Activated naive CD4-positive, alpha-beta T cell treated with anti-CD3 and anti-CD28 coated beads for 36 hours (primary cell): ENCODE measurements around the gene MEX3A. TPM values are rescaled to one million over a fixed set of nuclear protein-coding genes. Genes with fewer than 3 reads are reported as not detected.
"Not testable (repeated sequence)": the region's sequence is repeated elsewhere in the genome, so short reads cannot be mapped to it uniquely, and the experiment has no call there.

Experiments
- CTCF ChIA-PET: fragments of 350-600 bp; sonication (Branson Sonifier 250); formaldehyde crosslinking; loops from one replicate; lab custom pipeline; 2021; ENCODE audit warnings: antibody characterized with exemption; lab: Charles Lee
- DNase-seq: peaks from one replicate; pipeline ENCODE4 v3.0.0-alpha.2; 2020
- H3K27ac Mint-ChIP-seq: one replicate; pipeline ENCODE4 v1.8.0; 2021; ENCODE audit warnings: mild to moderate bottlenecking, mixed read lengths
- H3K27me3 Mint-ChIP-seq: one replicate; pipeline ENCODE4 v1.8.0; 2021; ENCODE audit warnings: low read depth, mixed read lengths
- H3K36me3 Mint-ChIP-seq: one replicate; pipeline ENCODE4 v1.8.0; 2021; ENCODE audit warnings: low read depth, mixed read lengths
- H3K4me1 Mint-ChIP-seq: one replicate; pipeline ENCODE4 v1.8.0; 2021; ENCODE audit warnings: low read depth, mixed read lengths
- H3K4me3 Mint-ChIP-seq: one replicate; pipeline ENCODE4 v1.8.0; 2021; ENCODE audit warnings: mild to moderate bottlenecking, moderate library complexity, mixed read lengths
- H3K9me3 Mint-ChIP-seq: one replicate; pipeline ENCODE4 v1.8.0; 2021; ENCODE audit warnings: mixed read lengths
- intact Hi-C: fragments of 100-400 bp; cut with micrococcal nuclease; formaldehyde crosslinking; loops from one replicate; pipeline ENCODE4 v1.15.1; 2023
- total RNA-seq, 2 experiments: library from RNA; stranded (reverse); gene quantifications; one replicate each; pipeline ENCODE4 v1.2.3, GENCODE V29; 2021

MEX3A gene
- total RNA-seq, 2 experiments from 2014 or later: 0.22 to 0.36 TPM

GRCh38 chr1:156074661-156075060 is 7.6 kb downstream of the MEX3A start:
- Mint-ChIP-seq H3K27ac (no peak overlapping the region), H3K4me3 (no peak overlapping the region), H3K4me1 (no peaks in the 10 kb centered on the region), H3K36me3 (no peaks in the 10 kb centered on the region), H3K27me3 (no peaks in the 10 kb centered on the region), H3K9me3 (no peaks in the 10 kb centered on the region)
- DNase-seq: no peak
- intact Hi-C loops: no loop called here
- CTCF ChIA-PET: interaction anchor here (0.5 to 1.0 kb wide), 5 partner anchors 8 to 120 kb away, joined by 3 to 5 read pairs (median 3); no protein-coding TSS in a partner anchor

GRCh38 chr1:156073740-156074139 is 8.5 kb downstream of the MEX3A start:
- Mint-ChIP-seq H3K4me3 (no peak overlapping the region), H3K9me3 (no peaks in the 10 kb centered on the region), H3K27me3 (no peaks in the 10 kb centered on the region), H3K36me3 (no peaks in the 10 kb centered on the region), H3K4me1 (no peaks in the 10 kb centered on the region), H3K27ac (no peak overlapping the region)
- intact Hi-C loops: no loop called here
- CTCF ChIA-PET: interaction anchor here (1.3 kb wide), 1 partner anchor 56 kb away, joined by 6 read pairs; no protein-coding TSS in a partner anchor
- DNase-seq: no peak

- Mint-ChIP-seq H3K9me3 (no peaks in the 10 kb centered on the region), H3K4me1 (no peaks in the 10 kb centered on the region), H3K36me3 (no peaks in the 10 kb centered on the region), H3K27me3 (no peaks in the 10 kb centered on the region), H3K27ac (no peak overlapping the region), H3K4me3 (no peak overlapping the region)
- CTCF ChIA-PET: interaction anchor here (1.3 kb wide), 1 partner anchor 57 kb away, joined by 6 read pairs; no protein-coding TSS in a partner anchor
- no peak for DNase-seq
- intact Hi-C loops: no loop called here
Observed at GRCh38 chr1:156073110-156073687, 9.1 kb downstream of the MEX3A start.

DNA sequence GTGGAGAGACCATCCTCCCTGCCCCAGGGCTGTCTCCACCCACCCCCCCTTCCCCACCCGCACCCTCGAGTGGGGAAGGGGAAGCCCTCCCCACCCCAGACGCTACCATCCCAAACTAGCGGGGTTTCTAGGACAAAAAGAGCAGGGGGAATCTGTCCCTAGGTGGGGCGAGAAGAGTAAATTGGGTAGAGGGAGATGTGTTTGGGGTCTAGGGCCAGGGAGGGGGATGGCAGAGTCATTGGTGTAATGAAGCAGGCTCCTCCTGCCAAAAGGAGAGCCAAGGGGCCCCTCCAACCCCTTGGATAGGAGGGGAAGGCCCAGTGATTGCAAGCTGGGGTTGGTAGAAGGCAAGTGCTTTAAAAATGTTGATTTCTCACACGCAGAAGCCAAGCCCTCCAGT is 10.0 kb downstream of the MEX3A start:
- CTCF ChIA-PET: interaction anchor here (1.3 kb wide), 1 partner anchor 58 kb away, joined by 6 read pairs; no protein-coding TSS in a partner anchor
- H3K9me3 Mint-ChIP-seq: no peaks in the 10 kb centered on the region
- no peaks in the 10 kb centered on the region for H3K36me3 Mint-ChIP-seq
- no peaks in the 10 kb centered on the region for H3K4me1 Mint-ChIP-seq
- no peak for DNase-seq
- no peak overlapping the region for H3K27ac Mint-ChIP-seq
- no peaks in the 10 kb centered on the region for H3K27me3 Mint-ChIP-seq
- no peak overlapping the region for H3K4me3 Mint-ChIP-seq
- intact Hi-C loops: no loop called here

DNA sequence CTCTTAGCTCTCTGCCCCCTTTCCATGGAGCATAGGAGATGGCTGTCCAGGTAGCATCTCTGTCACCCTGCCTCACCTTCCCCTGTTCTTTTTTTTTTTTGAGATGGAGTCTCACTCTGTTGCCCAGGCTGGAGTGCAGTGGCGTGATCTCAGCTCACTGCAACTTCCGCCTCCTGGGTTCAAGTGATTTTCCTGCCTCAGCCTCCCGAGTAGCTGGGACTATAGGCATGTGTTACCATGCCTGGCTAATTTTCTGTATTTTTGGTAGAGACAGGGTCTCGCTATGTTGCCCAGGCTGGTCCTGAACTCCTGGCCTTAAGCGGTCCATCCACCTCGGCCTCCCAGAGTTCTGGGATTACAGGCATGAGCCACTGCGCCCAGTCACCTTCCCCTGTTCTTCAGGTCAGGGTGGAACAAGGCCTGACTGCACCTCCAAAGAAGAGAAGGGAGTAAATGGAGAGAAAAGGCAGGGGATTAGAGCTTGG is 10.9 kb downstream of the MEX3A start:
- DNase-seq, intact Hi-C loops, H3K9me3 Mint-ChIP-seq, H3K27ac Mint-ChIP-seq, H3K4me3 Mint-ChIP-seq, H3K27me3 Mint-ChIP-seq, CTCF ChIA-PET, H3K36me3 Mint-ChIP-seq, H3K4me1 Mint-ChIP-seq: not testable (repeated sequence)

DNA sequence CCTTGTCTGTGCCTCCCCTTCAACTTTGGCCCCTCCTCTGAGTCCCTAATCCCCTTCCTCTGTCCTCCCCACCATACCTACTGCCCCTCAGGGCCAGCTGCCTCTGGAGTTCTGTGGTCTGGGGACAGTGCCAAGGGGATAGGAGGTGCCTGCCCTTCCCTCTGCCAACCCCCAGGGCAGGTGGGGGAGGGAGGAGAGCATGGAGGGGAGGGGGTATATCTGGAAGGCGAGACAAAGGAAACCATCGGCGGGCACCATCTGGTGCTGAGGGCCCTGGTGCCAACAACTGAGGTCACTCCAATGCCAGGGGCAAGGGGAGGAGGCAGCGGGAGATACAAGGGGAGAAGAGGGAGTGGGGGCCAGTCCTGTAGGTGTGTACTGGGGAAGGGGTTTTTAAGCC is 11.7 kb downstream of the MEX3A start:
- CTCF ChIA-PET: no interaction called here
- Mint-ChIP-seq H3K27ac (no peak overlapping the region), H3K36me3 (no peaks in the 10 kb centered on the region), H3K9me3 (no peaks in the 10 kb centered on the region), H3K4me1 (peaks cover 4% of the 10 kb centered on the region), H3K4me3 (no peak overlapping the region), H3K27me3 (no peaks in the 10 kb centered on the region)
- no peak for DNase-seq
- intact Hi-C loops: no loop called here

DNA sequence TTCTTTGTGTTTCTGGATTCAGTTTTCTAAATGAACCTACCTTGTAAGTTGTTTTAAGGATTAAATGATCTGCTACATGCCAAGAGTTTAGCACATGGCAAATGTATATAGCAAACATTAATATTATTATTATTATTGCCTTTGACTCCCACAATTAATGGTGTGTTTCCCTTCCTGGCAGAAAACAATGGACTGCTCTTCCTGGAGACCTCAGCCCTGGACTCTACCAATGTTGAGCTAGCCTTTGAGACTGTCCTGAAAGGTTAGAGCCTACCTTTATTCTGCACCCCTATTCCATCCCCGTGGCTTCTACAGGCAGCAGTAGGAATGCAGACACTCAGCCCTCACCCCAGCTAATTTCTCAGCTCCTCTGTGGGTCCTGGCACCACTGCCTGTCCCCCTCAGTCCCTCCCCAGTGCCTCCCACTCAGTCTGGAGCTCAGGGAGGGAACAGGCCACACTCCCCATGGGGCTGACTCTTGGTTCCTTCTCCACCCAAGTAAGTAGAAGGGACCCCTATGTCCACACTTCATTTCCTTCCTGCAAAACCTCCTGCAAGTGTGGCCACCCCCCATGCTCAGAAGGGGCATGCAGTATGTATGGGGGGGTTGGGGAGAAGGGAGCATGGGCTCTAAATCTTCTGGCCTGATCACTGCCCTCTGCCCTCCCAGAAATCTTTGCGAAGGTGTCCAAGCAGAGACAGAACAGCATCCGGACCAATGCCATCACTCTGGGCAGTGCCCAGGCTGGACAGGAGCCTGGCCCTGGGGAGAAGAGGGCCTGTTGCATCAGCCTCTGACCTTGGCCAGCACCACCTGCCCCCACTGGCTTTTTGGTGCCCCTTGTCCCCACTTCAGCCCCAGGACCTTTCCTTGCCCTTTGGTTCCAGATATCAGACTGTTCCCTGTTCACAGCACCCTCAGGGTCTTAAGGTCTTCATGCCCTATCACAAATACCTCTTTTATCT is 12.5 kb downstream of the MEX3A start:
- Mint-ChIP-seq H3K36me3 (no peaks in the 10 kb centered on the region), H3K27ac (no peak overlapping the region), H3K4me3 (no peak overlapping the region), H3K4me1 (peaks cover 11% of the 10 kb centered on the region), H3K9me3 (no peaks in the 10 kb centered on the region), H3K27me3 (no peaks in the 10 kb centered on the region)
- CTCF ChIA-PET: interaction anchor here (0.6 to 1.1 kb wide), 2 partner anchors 16 to 80 kb away, joined by 3 read pairs; partner anchors contain the start of gene UBQLN4
- no peak for DNase-seq
- intact Hi-C loops: no loop called here

DNA sequence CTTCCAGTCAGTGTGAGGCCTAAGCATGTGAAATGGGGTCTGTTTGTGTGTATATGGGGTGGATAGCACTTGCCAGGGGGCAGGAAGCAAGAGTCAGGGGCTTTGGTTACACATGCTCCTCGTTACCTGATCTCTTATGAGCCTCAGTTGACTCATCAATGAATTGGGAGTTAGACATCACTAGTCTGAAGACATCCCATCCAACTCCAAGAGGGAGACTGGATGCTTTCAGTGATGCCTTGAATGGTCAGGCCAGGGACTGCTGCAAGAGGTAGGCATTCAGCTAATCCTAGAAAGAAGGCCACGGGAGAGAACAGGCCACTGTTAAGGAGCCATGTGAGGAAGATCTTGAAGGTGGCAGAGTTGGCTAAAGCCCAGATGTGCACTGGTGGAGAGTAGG is 15.0 kb downstream of the MEX3A start:
- Mint-ChIP-seq H3K36me3 (no peaks in the 10 kb centered on the region), H3K27me3 (no peaks in the 10 kb centered on the region), H3K4me1 (peaks cover 12% of the 10 kb centered on the region), H3K27ac (no peak overlapping the region), H3K4me3 (no peak overlapping the region), H3K9me3 (no peaks in the 10 kb centered on the region)
- intact Hi-C loops: no loop called here
- CTCF ChIA-PET: interaction anchor here (0.5 to 2.6 kb wide), 14 partner anchors 12 to 165 kb away, joined by 3 to 19 read pairs (median 7); partner anchors contain the start of gene KHDC4
- no peak for DNase-seq

- H3K4me3 Mint-ChIP-seq: no peak overlapping the region
- H3K4me1 Mint-ChIP-seq: peaks cover 14% of the 10 kb centered on the region
- CTCF ChIA-PET: interaction anchor here (0.6 to 2.6 kb wide), 27 partner anchors 9 to 277 kb away, joined by 3 to 19 read pairs (median 4); partner anchors contain the start of gene KHDC4
- intact Hi-C loops: loop anchor here (1.0 kb wide), 5 partner anchors 12 to 132 kb away; partner anchors contain the start of genes KHDC4 and LAMTOR2
- no peaks in the 10 kb centered on the region for H3K36me3 Mint-ChIP-seq
- no peak for DNase-seq
- H3K27ac Mint-ChIP-seq: no peak overlapping the region
- no peaks in the 10 kb centered on the region for H3K9me3 Mint-ChIP-seq
- H3K27me3 Mint-ChIP-seq: no peaks in the 10 kb centered on the region
Observed at GRCh38 chr1:156065871-156066270, 16.4 kb downstream of the MEX3A start.

GRCh38 chr1:156065212-156065611 is 17.1 kb downstream of the MEX3A start:
- no peaks in the 10 kb centered on the region for H3K27me3 Mint-ChIP-seq
- H3K4me1 Mint-ChIP-seq: peaks cover 14% of the 10 kb centered on the region
- no peak for DNase-seq
- no peaks in the 10 kb centered on the region for H3K36me3 Mint-ChIP-seq
- no peaks in the 10 kb centered on the region for H3K9me3 Mint-ChIP-seq
- H3K27ac Mint-ChIP-seq: no peak overlapping the region
- H3K4me3 Mint-ChIP-seq: no peak overlapping the region
- CTCF ChIA-PET: interaction anchor here (0.6 to 2.6 kb wide), 13 partner anchors 11 to 273 kb away, joined by 3 to 16 read pairs (median 3); partner anchors contain the start of gene SSR2
- intact Hi-C loops: no loop called here

DNA sequence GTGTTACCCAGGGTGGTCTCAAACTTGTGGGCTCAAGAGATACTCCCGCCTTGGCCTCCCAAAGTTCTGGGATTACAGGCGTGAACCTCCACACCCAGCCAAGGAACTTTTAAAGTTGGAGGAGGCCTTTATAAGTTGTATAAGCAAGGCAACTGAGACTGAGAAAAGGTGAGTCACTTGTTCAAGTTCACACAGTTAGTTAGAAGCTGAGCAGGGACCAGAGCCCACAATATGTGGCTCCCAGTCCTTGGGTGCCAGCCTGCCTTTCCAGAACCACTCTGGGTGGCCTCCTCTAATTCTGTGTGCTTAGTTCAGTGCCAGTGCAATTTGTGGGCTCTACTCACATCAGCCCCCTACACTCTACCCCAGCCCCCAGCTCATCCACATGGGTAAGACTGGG is 17.6 kb downstream of the MEX3A start:
- no peak overlapping the region for H3K27ac Mint-ChIP-seq

GRCh38 chr1:156063997-156064285 is 18.3 kb downstream of the MEX3A start:
- intact Hi-C loops: no loop called here
- DNase-seq: no peak
- H3K9me3 Mint-ChIP-seq: no peaks in the 10 kb centered on the region
- CTCF ChIA-PET: interaction anchor here (0.6 to 1.4 kb wide), 4 partner anchors 11 to 734 kb away, joined by 3 to 5 read pairs (median 4); partner anchors contain the start of gene SSR2
- H3K36me3 Mint-ChIP-seq: no peaks in the 10 kb centered on the region
- no peak overlapping the region for H3K4me3 Mint-ChIP-seq
- H3K27me3 Mint-ChIP-seq: no peaks in the 10 kb centered on the region
- H3K27ac Mint-ChIP-seq: no peak overlapping the region
- H3K4me1 Mint-ChIP-seq: peaks cover 14% of the 10 kb centered on the region

More for the DNA sequence above, 17.6 kb downstream of the MEX3A start:
- intact Hi-C loops: no loop called here
- Mint-ChIP-seq H3K9me3 (no peaks in the 10 kb centered on the region), H3K36me3 (no peaks in the 10 kb centered on the region), H3K27me3 (no peaks in the 10 kb centered on the region), H3K4me1 (peaks cover 14% of the 10 kb centered on the region), H3K4me3 (no peak overlapping the region)
- no peak for DNase-seq
- CTCF ChIA-PET: interaction anchor here (0.6 to 2.6 kb wide), 12 partner anchors 10 to 735 kb away, joined by 3 to 16 read pairs (median 3); partner anchors contain the start of gene SSR2
